NB4 (cell line): ENCODE data around the gene CYREN.

ENCODE experiments used
- CTCF ChIP-seq: IDR thresholded peaks from one replicate; pipeline ENCODE4 v1.5.1; 2012; ENCODE audit warnings: low read depth, low read length
- MYC ChIP-seq: IDR thresholded peaks from 2 replicates; pipeline ENCODE4 v1.6.1; 2011; ENCODE audit warnings: low read depth, low read length
- POLR2A ChIP-seq: IDR thresholded peaks from 2 replicates; pipeline ENCODE4 v1.6.1; 2011; ENCODE audit warnings: mild to moderate bottlenecking; ENCODE audit not compliant: insufficient read length; ENCODE audit errors: extremely low read depth
- TF ChIP-seq, protein P1 (sequence below): IDR thresholded peaks from 2 replicates; pipeline ENCODE4 v1.6.1; 2011; ENCODE audit warnings: low read depth, low read length

DNA sequence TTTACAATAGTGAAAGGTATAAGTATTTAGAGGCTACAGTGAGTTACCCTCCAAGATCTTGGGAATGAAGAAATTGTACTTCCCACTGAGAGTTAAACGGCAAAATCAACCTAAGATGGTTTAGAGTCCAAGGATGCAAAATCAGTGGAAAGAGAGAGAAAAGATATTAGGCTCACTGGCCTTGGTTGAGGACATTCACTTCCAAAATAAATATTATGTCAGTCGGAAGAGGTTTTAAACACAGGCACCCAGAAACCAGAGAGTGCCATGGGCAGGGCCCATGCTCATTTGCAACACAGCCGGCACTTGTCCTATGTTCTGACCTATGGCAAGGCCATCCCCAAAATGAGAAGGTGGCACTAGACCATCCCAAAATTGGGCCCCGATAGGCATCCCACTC is 44.7 kb upstream of the CYREN start:
- no peak for TF ChIP-seq CTCF
- TF ChIP-seq, protein P1, sequence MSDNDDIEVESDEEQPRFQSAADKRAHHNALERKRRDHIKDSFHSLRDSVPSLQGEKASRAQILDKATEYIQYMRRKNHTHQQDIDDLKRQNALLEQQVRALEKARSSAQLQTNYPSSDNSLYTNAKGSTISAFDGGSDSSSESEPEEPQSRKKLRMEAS: no peak
- no peak for TF ChIP-seq POLR2A
- TF ChIP-seq MYC: no peak
